Type B pancreatic cell (in vitro differentiated cells): ENCODE data around the gene GPATCH2. TPM values are rescaled to one million over a fixed set of nuclear protein-coding genes. Genes with fewer than 3 reads are reported as not detected.

Source experiments
- DNase-seq: peaks from one replicate; pipeline ENCODE4 v3.0.0; 2021; ENCODE audit warnings: mixed read lengths; ENCODE audit not compliant: unreplicated experiment; ENCODE audit errors: extremely low spot score
- H3K27ac Mint-ChIP-seq: 2 replicates; pipeline ENCODE4 v1.8.0; 2021; ENCODE audit warnings: mild to moderate bottlenecking, mixed read lengths
- H3K27me3 Mint-ChIP-seq: 2 replicates; pipeline ENCODE4 v1.8.0; 2021; ENCODE audit warnings: mixed read lengths
- H3K36me3 Mint-ChIP-seq: 2 replicates; pipeline ENCODE4 v1.8.0; 2021; ENCODE audit warnings: mixed read lengths
- H3K4me1 Mint-ChIP-seq: one replicate; pipeline ENCODE4 v1.8.0; 2021; ENCODE audit warnings: mixed read lengths; ENCODE audit not compliant: unreplicated experiment
- H3K4me3 Mint-ChIP-seq: 2 replicates; pipeline ENCODE4 v1.8.0; 2021; ENCODE audit warnings: mild to moderate bottlenecking, mixed read lengths
- H3K9me3 Mint-ChIP-seq: 2 replicates; pipeline ENCODE4 v1.8.0; 2021; ENCODE audit warnings: mixed read lengths
- total RNA-seq: library from RNA; stranded (reverse); gene quantifications from 2 replicates; pipeline ENCODE4 v1.2.1, GENCODE V29; 2021; ENCODE audit warnings: low replicate concordance
- TF ChIP-seq, protein P1 (sequence below): fragments of 200-600 bp; sonication (generic); conservative IDR thresholded peaks from 2 replicates; pipeline ENCODE4 v1.5.0; 2021; ENCODE audit warnings: antibody characterized with exemption, mild to moderate bottlenecking

Gene GPATCH2
- total RNA-seq, 1 donor from 2014 or later: 18.7 TPM

DNA sequence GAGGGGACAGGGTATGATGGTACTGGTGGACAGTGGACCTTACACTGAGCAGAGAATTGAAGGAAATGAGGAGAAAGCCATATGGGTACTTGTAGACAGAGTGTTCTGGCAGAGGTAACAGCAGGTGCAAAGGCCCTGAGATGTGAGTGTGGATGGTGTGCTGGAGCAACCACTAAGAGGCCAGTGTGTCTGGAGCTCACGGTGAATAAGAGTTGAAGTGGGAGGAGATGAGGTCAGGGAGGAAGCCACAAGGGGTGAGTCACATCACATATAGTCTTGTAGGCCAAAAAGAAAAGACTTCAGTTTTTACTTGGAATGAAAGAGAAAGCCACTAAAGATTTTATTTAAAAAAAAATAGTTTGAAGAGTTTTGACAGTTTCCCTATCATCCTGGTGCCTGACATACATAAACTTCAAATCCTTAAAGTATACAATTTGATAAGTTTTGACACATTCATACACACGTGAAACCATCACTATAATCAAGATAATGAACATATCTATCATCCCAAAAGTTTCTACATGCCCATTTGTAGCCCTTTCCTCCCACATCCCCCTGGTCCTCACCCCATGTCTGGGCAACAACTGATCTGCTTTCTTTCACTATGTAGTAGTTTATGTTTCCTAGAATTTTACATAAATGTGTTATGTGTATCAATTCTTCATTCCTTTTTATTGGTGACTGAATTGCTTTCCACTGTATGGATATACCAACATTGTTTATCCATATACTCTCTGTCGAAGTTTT is 148.4 kb downstream of the GPATCH2 start:
- TF ChIP-seq, protein P1, sequence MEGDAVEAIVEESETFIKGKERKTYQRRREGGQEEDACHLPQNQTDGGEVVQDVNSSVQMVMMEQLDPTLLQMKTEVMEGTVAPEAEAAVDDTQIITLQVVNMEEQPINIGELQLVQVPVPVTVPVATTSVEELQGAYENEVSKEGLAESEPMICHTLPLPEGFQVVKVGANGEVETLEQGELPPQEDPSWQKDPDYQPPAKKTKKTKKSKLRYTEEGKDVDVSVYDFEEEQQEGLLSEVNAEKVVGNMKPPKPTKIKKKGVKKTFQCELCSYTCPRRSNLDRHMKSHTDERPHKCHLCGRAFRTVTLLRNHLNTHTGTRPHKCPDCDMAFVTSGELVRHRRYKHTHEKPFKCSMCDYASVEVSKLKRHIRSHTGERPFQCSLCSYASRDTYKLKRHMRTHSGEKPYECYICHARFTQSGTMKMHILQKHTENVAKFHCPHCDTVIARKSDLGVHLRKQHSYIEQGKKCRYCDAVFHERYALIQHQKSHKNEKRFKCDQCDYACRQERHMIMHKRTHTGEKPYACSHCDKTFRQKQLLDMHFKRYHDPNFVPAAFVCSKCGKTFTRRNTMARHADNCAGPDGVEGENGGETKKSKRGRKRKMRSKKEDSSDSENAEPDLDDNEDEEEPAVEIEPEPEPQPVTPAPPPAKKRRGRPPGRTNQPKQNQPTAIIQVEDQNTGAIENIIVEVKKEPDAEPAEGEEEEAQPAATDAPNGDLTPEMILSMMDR: no peak
- H3K27ac Mint-ChIP-seq: no peak overlapping the region
- no peak overlapping the region for H3K4me3 Mint-ChIP-seq
- peaks cover 4% of the 10 kb centered on the region for H3K9me3 Mint-ChIP-seq
- peaks cover 28% of the 10 kb centered on the region for H3K36me3 Mint-ChIP-seq
- H3K27me3 Mint-ChIP-seq: no peaks in the 10 kb centered on the region
- DNase-seq: no peak
- no peaks in the 10 kb centered on the region for H3K4me1 Mint-ChIP-seq

DNA sequence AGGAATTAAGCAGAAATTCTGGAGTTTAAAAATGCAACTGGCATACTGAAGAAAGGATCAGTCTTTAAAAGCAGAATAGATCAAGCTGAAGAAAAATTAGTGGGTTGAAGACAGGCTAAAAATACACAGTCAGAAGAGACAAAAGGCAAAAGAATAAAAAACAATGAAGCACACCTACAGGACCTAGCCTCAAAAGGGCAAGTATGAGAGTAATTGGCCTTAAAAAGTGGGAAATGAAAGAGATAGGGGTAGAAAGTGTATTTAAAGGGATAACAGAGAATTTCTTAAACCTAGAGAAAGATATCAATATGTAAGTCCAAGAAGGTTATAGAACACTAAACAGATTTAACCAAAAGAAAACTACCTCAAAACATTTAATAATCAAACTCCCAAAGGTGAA is 152.4 kb downstream of the GPATCH2 start:
- no peak for DNase-seq
- Mint-ChIP-seq H3K9me3 (peaks cover 4% of the 10 kb centered on the region), H3K27ac (no peak overlapping the region), H3K27me3 (no peaks in the 10 kb centered on the region), H3K36me3 (peaks cover 27% of the 10 kb centered on the region), H3K4me3 (no peak overlapping the region), H3K4me1 (no peaks in the 10 kb centered on the region)
- TF ChIP-seq, protein P1: no peak

DNA sequence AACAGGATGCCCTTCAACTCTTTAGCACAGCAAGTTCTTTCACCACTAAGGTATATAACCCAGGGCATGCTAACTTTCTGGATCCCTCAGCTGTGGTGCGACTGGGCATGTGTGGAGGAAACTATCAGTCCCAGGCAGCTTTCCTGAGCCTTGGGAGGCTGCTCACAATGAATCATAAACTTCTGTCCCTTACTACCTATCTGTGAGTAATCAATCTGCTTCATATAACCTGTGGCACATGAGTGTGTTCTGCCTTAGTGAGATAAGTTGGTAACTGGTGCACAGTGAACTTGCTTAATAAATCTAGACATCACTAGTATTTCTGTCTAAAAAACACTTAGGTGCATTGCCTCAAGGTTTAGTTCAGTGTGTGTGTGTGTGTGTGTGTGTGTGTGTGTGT is 158.0 kb downstream of the GPATCH2 start:
- TF ChIP-seq, protein P1: no peak
- Mint-ChIP-seq H3K4me3 (no peak overlapping the region), H3K27me3 (no peaks in the 10 kb centered on the region), H3K9me3 (no peaks in the 10 kb centered on the region), H3K27ac (no peak overlapping the region), H3K36me3 (peaks cover 4% of the 10 kb centered on the region), H3K4me1 (no peaks in the 10 kb centered on the region)
- DNase-seq: no peak

DNA sequence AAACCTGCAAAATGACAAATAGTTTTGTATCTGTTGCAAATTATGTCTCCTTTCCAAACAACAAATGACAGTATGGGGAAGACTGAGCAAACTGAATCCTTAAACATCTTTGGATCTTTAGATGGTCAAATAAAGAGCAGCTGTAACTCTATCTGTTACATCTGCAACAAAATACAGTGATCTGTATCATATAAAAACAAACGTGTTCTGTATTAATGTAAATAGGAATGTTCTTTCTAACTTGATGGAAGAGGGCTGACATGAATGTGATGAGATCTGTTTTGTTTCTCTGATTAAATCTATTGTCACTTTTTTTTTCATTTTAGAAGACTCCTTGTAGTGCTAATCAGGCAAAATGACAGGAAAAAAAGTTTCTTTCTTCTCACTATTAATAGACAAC is 159.5 kb downstream of the GPATCH2 start:
- H3K4me1 Mint-ChIP-seq: no peaks in the 10 kb centered on the region
- no peaks in the 10 kb centered on the region for H3K27me3 Mint-ChIP-seq
- H3K9me3 Mint-ChIP-seq: no peaks in the 10 kb centered on the region

DNA sequence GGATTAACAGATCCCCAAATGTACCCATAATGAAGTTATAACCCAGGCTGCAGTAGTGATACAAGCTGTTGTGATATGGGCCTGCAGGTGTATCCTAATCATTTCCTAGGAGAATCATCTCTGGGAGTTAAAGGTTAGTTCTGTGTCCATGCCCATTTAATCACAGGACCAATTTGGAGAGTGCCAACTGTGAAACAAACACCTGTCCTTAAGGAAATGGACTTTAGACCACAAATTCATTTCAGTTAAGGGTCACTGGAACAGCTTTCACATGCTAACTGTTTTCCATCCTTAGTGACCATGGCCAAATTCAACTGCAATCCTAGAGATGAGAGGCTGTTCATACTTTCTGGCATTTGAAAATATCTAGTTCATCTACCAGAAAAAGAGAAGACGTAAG is 160.9 kb downstream of the GPATCH2 start:
- DNase-seq: no peak
- Mint-ChIP-seq H3K9me3 (no peaks in the 10 kb centered on the region), H3K4me1 (no peaks in the 10 kb centered on the region), H3K27ac (no peak overlapping the region), H3K27me3 (no peaks in the 10 kb centered on the region), H3K36me3 (peaks cover 7% of the 10 kb centered on the region), H3K4me3 (no peak overlapping the region)
- TF ChIP-seq, protein P1: no peak

More for the DNA sequence above, 159.5 kb downstream of the GPATCH2 start:
- Mint-ChIP-seq H3K36me3 (peaks cover 4% of the 10 kb centered on the region), H3K4me3 (no peak overlapping the region), H3K27ac (no peak overlapping the region)
- TF ChIP-seq, protein P1: no peak
- DNase-seq: no peak
